ENCODE measurements around the gene HMSD. TPM values are rescaled to one million over a fixed set of nuclear protein-coding genes. Genes with fewer than 3 reads are reported as not detected.

Gene HMSD, protein sequence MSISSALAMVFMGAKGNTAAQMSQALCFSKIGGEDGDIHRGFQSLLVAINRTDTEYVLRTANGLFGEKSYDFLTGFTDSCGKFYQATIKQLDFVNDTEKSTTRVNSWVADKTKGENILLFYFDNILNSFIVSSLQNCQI
- 0.18 TPM for total RNA-seq

GRCh38 chr18:63949068-63949737 is at the start of gene HMSD:
Gene HMSD (plus strand): TSS chr18:63949301. CDS start chr18:63953456, 4,155 bp downstream.

DNA sequence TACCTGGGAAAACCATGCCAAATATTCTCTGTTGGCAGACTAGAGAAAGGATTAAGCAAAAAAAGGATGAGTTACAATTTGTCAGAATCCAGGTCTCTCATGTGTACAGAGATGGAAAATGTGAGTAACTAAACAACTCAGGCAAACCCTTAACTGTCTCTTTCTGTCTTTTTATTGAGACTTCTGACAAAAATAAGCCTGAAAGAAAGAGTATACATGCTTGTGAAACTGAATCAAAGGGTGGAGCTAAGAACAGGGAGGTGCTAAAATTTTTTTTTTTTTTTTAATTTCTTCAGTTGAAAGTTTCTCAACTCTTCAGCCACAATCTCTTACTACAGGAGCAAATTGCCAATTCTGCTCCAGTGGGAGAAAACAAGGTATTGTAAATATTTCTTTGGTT is 41.4 kb upstream of the HMSD start, which contains the start of gene SERPINB10:
Gene SERPINB10 (plus strand): TSS at position 295 of the 400 bp plus-strand sequence. CDS start 7,553 bp downstream, outside the sequence.

DNA sequence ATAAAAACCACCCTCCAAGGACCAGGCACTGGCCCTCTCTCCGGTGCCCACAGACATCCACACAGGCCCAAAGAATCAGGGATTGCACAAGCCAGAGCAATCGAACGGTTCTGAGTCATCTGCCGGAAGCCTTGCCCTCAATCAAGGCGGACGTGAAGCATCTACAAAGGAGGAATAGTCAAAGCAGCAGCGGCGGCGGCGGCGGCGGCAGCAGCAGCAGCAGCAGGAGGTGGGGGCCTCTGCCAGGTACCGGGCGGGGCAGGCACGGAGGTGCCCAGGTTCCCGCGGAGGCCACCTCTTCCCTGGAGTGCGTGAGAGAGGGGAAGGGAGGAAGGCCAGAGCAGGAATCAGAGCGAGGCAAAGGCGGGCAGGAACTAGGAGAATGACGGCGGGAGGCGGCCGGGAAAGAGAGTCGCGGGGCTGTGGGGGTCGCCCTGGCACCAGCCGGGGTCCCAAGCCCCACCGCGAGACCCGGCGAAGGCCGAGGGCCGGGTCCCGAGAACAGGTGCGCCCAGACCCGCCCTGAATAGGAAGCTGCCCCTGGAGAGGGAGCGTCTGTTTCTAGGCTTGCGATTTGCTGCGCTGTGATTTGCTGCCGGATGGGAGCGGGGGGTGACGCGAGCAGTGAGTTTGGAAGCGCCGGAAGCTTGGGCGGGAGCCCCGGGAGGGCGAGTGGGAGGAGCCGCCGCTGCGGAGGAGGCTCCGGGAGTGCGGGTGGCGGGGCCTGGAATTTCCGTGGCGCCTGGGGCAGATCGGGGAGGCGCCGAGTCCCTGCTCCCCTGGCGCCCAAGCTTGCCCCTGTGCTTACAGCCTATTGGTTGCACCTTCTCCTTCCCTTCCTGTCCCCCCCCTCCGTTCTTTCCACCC is 21.1 kb downstream of the HMSD start, which contains the start of gene SERPINB8:
Gene SERPINB8 (plus strand): TSS at position 140 of the 867 bp plus-strand sequence. CDS start 8,228 bp downstream, outside the sequence.

Other genes starting within 250 kb of the HMSD start
- not detected for gene SERPINB11, start 246.3 kb upstream of the HMSD start, total RNA-seq
- 0.29 TPM for gene SERPINB7, start 173.9 kb upstream of the HMSD start, total RNA-seq
- gene SERPINB2, start 61.6 kb upstream of the HMSD start, total RNA-seq = 0.99 TPM
- 1.2 TPM for gene SERPINB10, start 41.3 kb upstream of the HMSD start, total RNA-seq
- 2.0 TPM for gene SERPINB8, start 20.8 kb downstream of the HMSD start, total RNA-seq
- 0.64 TPM for gene LINC00305, start 199.8 kb downstream of the HMSD start, total RNA-seq

Measured in metanephros (tissue), 1 donor.